Liver (tissue), 9 donors: ENCODE results near the gene SLC30A10. TPM values are rescaled to one million over a fixed set of nuclear protein-coding genes. Genes with fewer than 3 reads are reported as not detected.

Experiments
- DNase-seq: peaks from one replicate; pipeline ENCODE4 v3.0.0-alpha.2; 2017; ENCODE audit warnings: low spot score
- H3K27ac ChIP-seq, 2 donors: one replicate each; pipeline ENCODE4 v1.7.0; 2013; ENCODE audit warnings: inconsistent platforms in 2 of 2, low read length in 2 of 2, control low read depth in 1 of 2, low read depth in 1 of 2, mild to moderate bottlenecking in 1 of 2
- H3K27me3 ChIP-seq, 4 donors: one replicate each; pipeline versions ENCODE4 v1.6.1 to v1.7.0; 2013; ENCODE audit warnings: low read length in 3 of 4, inconsistent platforms in 1 of 4, mild to moderate bottlenecking in 1 of 4, moderate library complexity in 1 of 4; ENCODE audit not compliant: control insufficient read depth in 4 of 4, insufficient read depth in 4 of 4
- H3K36me3 ChIP-seq, 4 donors: one replicate each; pipeline versions ENCODE4 v1.6.1 to v1.7.0; 2013; ENCODE audit warnings: low read length in 3 of 4, mild to moderate bottlenecking in 3 of 4, low read depth in 1 of 4, moderate library complexity in 1 of 4; ENCODE audit not compliant: control insufficient read depth in 4 of 4, insufficient read depth in 3 of 4
- H3K4me1 ChIP-seq, 4 donors: one replicate each; pipeline versions ENCODE4 v1.6.1 to v1.7.0; 2013; ENCODE audit warnings: low read length in 3 of 4, mild to moderate bottlenecking in 3 of 4, moderate library complexity in 1 of 4; ENCODE audit not compliant: control insufficient read depth in 4 of 4, insufficient read depth in 4 of 4
- H3K4me3 ChIP-seq, 3 donors: one replicate each; pipeline versions ENCODE4 v1.6.1 to v1.7.0; 2013; ENCODE audit warnings: low read length in 3 of 3, control low read depth in 1 of 3, low read depth in 1 of 3, mild to moderate bottlenecking in 1 of 3
- H3K9ac ChIP-seq, 2 donors: one replicate each; pipeline ENCODE4 v1.7.0; 2013; ENCODE audit warnings: low read length in 2 of 2, mild to moderate bottlenecking in 2 of 2, moderate library complexity in 2 of 2, control low read depth in 1 of 2, low read depth in 1 of 2
- H3K9me3 ChIP-seq, 4 donors: one replicate each; pipeline versions ENCODE4 v1.6.1 to v1.7.0; 2013; ENCODE audit warnings: low read length in 3 of 4; ENCODE audit not compliant: control insufficient read depth in 4 of 4
- ATF3 ChIP-seq: IDR thresholded peaks from 2 replicates; pipeline ENCODE4 v1.6.1; 2016; ENCODE audit warnings: antibody characterized with exemption
- CTCF ChIP-seq: fragments of 150-350 bp; IDR thresholded peaks from 2 replicates; pipeline ENCODE4 v1.5.1; 2017; ENCODE audit warnings: improper control_type of control experiment, low read depth, low read length; ENCODE audit not compliant: missing input control
- FOXA1 ChIP-seq: IDR thresholded peaks from 2 replicates; pipeline ENCODE4 v1.6.1; 2016; ENCODE audit warnings: antibody characterized with exemption
- FOXA2 ChIP-seq: IDR thresholded peaks from 2 replicates; pipeline ENCODE4 v1.6.1; 2016; ENCODE audit warnings: antibody characterized with exemption
- GABPA ChIP-seq, 2 donors: IDR thresholded peaks in 1 of 2; conservative IDR thresholded peaks in 1 of 2; 2 replicates each; pipeline ENCODE4 v1.6.1; 2016; ENCODE audit warnings: antibody characterized with exemption in 2 of 2, mild to moderate bottlenecking in 1 of 2, moderate library complexity in 1 of 2
- HNF4A ChIP-seq, 2 donors: conservative IDR thresholded peaks; 2 replicates each; pipeline ENCODE4 v1.6.1; 2016; ENCODE audit warnings: antibody characterized with exemption in 2 of 2, mild to moderate bottlenecking in 2 of 2
- HNF4G ChIP-seq: IDR thresholded peaks from 2 replicates; pipeline ENCODE4 v1.6.1; 2016; ENCODE audit warnings: antibody characterized with exemption
- JUND ChIP-seq, 2 donors: IDR thresholded peaks; 2 replicates each; pipeline ENCODE4 v1.6.1; 2016; ENCODE audit warnings: antibody characterized with exemption in 2 of 2
- MAX ChIP-seq: IDR thresholded peaks from 2 replicates; pipeline ENCODE4 v1.6.1; 2016; ENCODE audit warnings: antibody characterized with exemption
- NR2F2 ChIP-seq: IDR thresholded peaks from 2 replicates; pipeline ENCODE4 v1.6.1; 2016; ENCODE audit warnings: antibody characterized with exemption
- RAD21 ChIP-seq, 2 donors: IDR thresholded peaks; 2 replicates each; pipeline ENCODE4 v1.6.1; 2016; ENCODE audit warnings: antibody characterized with exemption in 2 of 2, mild to moderate bottlenecking in 2 of 2
- REST ChIP-seq: IDR thresholded peaks from 2 replicates; pipeline ENCODE4 v1.6.1; 2016; ENCODE audit warnings: antibody characterized with exemption, mild to moderate bottlenecking
- RXRA ChIP-seq, 2 donors: IDR thresholded peaks; 2 replicates each; pipeline ENCODE4 v1.6.1; 2017 to 2018; ENCODE audit warnings: antibody characterized with exemption in 2 of 2, mild to moderate bottlenecking in 1 of 2
- SP1 ChIP-seq: IDR thresholded peaks from 2 replicates; pipeline ENCODE4 v1.6.1; 2018; ENCODE audit warnings: antibody characterized with exemption, mild to moderate bottlenecking
- TAF1 ChIP-seq: conservative IDR thresholded peaks from 2 replicates; pipeline ENCODE4 v1.6.1; 2016; ENCODE audit warnings: antibody characterized with exemption, mild to moderate bottlenecking
- YY1 ChIP-seq: IDR thresholded peaks from 2 replicates; pipeline ENCODE4 v1.6.1; 2016; ENCODE audit warnings: antibody characterized with exemption, mild to moderate bottlenecking
- ZBTB33 ChIP-seq: IDR thresholded peaks from 2 replicates; pipeline ENCODE4 v1.6.1; 2016; ENCODE audit warnings: antibody characterized with exemption
- WGBS: extraction: QIAGEN DNeasy Blood & Tissue Kit; methylation state at CpG from one replicate; pipeline ENCODE4 v1.1.7; 2013; 5-methylcytosine and 5-hydroxymethylcytosine counted together
- polyA plus RNA-seq, 2 donors: library from polyadenylated mRNA; stranded (reverse) in 1 of 2; unstranded in 1 of 2; fragments of 200-250 nt in 1 of 2; fragments of >200 nt in 1 of 2; fragmentation: Nextera tagmentation in 1 of 2; extraction: Ambion mirVana in 1 of 2; gene quantifications; one replicate each; pipeline versions ENCODE4 v1.2.1 to v1.2.3, GENCODE V29; 2013 to 2015
- total RNA-seq, 2 donors: library from RNA; depleted of rRNA; stranded (reverse); fragments of >200 nt; gene quantifications; one replicate each; pipeline ENCODE4 v1.2.3, GENCODE V29; 2014
- donor health status: healthy.
- donor health status: healthy.
- donor health status: healthy.
- donor health status: healthy.
- donor health status: healthy.

Gene SLC30A10
- total and polyA plus RNA-seq, 4 donors: 18.5 to 90.9 (median 37.6) TPM

- DNase-seq: no peak
- H3K9ac ChIP-seq: no peak overlapping the region
- H3K4me3 ChIP-seq: no peak overlapping the region
- peak in 1 of 2 donors; percentile 53 for TF ChIP-seq HNF4A (conservative IDR thresholded peaks at IDR 0.05)
- no peak for TF ChIP-seq GABPA (IDR thresholded peaks at IDR 0.05 in 1 of 2, conservative IDR thresholded peaks at IDR 0.05 in 1 of 2)
- peak; percentile 41 for TF ChIP-seq MAX
- no peak for TF ChIP-seq TAF1
- TF ChIP-seq JUND (IDR thresholded peaks at IDR 0.05): no peak
- no peak for TF ChIP-seq REST
- TF ChIP-seq FOXA2: peak; percentile 90
- peak in 1 of 2 donors; percentile 20 for TF ChIP-seq RAD21 (IDR thresholded peaks at IDR 0.05)
- TF ChIP-seq NR2F2: no peak
- no peak for TF ChIP-seq ATF3
- TF ChIP-seq FOXA1: peak; percentile 86
- TF ChIP-seq ZBTB33: no peak
- no peak for TF ChIP-seq CTCF
- TF ChIP-seq SP1: no peak
- TF ChIP-seq HNF4G: no peak
- peak; percentile 16 to 49 for TF ChIP-seq RXRA (IDR thresholded peaks at IDR 0.05)
- WGBS: 49% methylated on average over 7 of the region's 7 CpGs
- no peak overlapping the region for H3K27ac ChIP-seq
- peaks cover 0 to 22% (median 3%) of the 10 kb centered on the region in 4 donors for H3K4me1 ChIP-seq
- H3K9me3 ChIP-seq: no peaks in the 10 kb centered on the region
- H3K27me3 ChIP-seq: no peaks in the 10 kb centered on the region
- H3K36me3 ChIP-seq: peaks cover 0 to 8% (median 4%) of the 10 kb centered on the region in 4 donors
These were observed 35.1 kb upstream of the SLC30A10 start for GRCh38 chr1:219963432-219963831.

- TF ChIP-seq FOXA2 (no peak), GABPA (IDR thresholded peaks at IDR 0.05 in 1 of 2, conservative IDR thresholded peaks at IDR 0.05 in 1 of 2) (no peak), HNF4A (conservative IDR thresholded peaks at IDR 0.05) (no peak), HNF4G (no peak), ZBTB33 (no peak), REST (no peak), YY1 (no peak)
- no peak for DNase-seq
- Histone ChIP-seq H3K4me1 (peaks cover 0 to 22% (median 3%) of the 10 kb centered on the region in 4 donors), H3K36me3 (no peaks in the 10 kb centered on the region), H3K9ac (no peak overlapping the region), H3K27ac (no peak overlapping the region), H3K4me3 (no peak overlapping the region), H3K27me3 (no peaks in the 10 kb centered on the region), H3K9me3 (no peaks in the 10 kb centered on the region)
- WGBS: 97% methylated on average over 3 of the region's 3 CpGs
These were observed 33.3 kb upstream of the SLC30A10 start for GRCh38 chr1:219961684-219962083.
